Retina (tissue), 1 donor: ENCODE results near the gene SMARCC1.

Source experiments
- DNase-seq: peaks from one replicate; pipeline ENCODE4 v3.0.0-alpha.2; 2016

SMARCC1 gene

DNA sequence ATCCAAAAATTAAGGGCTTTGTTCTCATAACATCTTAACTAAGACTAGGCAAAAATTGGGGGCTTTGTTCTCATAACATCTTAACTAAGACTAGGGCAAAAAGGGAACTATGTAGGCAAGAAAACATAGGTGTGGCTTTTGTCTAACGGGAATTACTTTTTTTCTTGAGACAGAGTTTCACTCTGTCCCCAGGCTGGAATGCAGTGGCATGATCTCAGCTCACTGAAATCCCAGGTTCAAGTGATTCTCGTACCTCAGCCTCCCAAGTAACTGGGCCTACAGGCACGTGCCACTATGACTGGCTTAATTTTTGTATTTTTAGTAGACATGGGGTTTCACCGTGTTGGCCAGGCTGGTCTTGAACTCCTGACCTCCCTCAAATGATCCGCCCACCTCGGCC is 153.3 kb downstream of the SMARCC1 start:
- no peak for DNase-seq

- no peak for DNase-seq
These were observed 158.8 kb downstream of the SMARCC1 start for GRCh38 chr3:47622671-47623461.

DNA sequence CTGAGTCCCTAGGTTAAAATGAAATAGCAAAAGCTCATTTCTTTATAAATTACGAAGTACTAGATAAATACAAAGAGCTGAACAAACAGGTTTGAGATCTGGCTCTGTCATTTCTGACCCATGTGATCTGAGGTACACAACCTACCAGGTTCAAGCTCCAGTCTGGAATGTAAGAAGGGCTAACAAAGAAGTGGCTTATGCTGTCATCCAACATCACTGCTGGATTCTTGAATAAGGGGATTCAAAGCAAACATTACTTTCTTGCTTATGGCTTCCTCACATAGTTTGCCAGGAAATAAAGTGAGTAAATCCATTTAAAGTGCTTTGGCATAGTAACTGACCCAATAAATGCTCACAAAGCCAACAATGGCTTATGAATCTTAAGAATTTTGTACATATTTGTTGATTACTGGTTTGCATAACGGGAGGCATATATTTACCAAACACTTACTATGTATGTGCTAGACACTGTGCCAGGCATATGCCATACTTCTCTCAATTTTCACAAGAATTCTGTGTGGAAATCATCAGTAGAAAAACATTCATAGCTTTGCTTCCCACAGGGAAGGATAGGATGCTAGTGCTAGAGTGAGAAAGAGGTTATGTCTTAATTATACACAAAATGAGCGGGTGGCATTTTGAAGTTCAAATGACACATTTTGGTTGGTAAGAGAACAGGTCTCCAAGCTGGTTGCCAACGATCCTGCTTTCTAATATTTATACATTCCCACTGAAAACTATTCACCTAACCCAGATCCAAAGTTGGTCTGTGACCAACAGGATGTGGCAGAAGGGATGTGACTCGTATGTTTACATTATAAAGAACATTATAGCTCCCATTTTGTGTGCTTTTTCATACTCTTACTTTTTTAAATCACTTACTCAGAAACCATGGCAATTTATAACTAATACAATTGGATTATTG is 164.3 kb downstream of the SMARCC1 start:
- DNase-seq: no peak

DNA sequence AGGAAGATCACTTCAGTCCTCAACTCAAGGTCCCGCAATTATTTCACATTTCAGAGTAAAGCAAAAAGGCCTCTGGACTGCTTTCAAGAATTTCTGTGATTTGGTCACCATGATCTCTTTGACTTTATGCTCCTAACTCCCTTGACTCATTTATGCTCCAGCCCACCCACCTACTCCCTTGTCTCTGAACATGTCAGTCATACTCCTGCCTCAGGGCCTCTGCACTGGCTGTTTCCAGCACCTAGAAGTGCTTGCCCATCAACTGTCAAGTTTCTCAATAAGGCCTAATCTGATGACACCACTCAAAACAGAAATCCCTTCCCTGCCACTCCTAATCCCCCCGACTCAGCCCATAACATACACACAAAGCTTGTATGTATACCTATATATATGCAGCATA is 166.9 kb downstream of the SMARCC1 start:
- no peak for DNase-seq

DNA sequence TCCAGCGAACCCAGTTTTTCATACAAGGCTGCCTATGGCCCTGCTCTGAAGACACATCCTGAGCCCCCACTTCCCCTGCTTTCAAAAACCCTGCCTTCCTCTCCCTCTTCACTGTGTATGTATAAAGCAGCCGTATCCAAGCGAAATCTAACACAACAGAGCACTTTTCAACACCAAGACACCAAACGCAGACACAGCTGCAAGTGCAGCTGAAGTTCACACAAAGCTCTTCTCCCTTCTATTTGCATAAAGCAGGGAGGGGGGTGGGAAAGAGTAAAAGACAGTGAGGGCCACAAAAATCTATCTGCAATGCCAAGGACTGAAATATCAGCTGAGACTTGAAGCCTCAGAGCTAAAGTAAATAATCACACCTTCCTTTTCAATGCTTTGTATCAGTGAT is 168.0 kb downstream of the SMARCC1 start:
- peak; percentile 16 for DNase-seq

DNA sequence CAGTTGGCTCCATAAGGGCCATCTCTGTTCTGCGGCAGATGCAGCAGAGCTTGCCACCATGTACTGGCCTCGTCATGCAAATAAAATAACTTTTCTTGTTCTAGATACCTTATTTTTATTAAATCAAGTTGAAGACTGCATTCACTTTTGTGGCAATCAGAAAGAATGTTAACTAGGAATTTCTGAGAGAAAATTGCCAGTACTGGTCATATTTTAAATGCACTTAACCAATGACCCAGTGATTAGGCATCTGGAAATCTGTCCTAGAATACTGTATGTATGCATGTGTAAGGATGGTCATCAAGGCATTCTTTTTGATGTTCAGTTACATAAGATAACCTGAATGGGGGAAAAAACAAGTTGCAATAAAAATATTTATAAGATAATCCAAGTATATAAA is 168.8 kb downstream of the SMARCC1 start:
- DNase-seq: no peak

DNA sequence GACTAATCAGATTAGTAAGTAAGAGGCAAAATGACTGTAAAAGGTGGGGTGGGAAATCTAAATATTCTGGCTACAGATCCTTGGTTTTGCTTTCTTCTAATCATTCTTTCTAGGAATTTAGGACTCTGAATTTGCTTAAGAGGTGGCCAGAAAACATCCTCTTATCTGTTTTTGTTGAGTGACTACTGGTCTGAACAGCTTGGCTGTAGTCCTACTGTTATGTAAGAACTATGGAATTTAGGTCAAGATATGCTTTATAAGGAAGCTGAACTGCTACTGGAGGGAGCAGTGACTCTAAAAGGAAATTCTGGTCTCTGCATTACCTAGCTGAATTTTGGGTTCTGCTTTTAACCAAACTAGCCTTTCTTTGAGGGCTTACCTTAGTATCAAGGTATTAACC is 169.5 kb downstream of the SMARCC1 start:
- peak; percentile 16 for DNase-seq

DNA sequence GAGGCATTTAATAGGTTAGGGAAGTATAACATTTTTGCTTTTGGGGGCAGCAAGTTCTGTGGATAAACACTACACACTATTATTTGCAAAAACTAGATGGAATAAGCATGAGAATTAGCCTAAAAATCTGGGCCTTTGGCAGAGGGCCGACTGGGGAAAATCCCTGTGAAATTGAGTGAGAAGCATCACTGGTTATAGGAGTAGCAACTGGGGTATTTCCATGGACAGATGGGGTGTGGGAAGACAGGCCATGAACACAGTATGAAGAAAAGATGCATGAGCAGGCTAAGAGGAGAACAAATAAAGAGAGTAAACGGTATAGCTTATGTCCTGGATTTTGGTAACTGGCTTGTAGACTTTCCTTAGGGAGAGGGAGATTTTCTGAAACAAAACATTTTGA is 170.1 kb downstream of the SMARCC1 start:
- DNase-seq: no peak

DNA sequence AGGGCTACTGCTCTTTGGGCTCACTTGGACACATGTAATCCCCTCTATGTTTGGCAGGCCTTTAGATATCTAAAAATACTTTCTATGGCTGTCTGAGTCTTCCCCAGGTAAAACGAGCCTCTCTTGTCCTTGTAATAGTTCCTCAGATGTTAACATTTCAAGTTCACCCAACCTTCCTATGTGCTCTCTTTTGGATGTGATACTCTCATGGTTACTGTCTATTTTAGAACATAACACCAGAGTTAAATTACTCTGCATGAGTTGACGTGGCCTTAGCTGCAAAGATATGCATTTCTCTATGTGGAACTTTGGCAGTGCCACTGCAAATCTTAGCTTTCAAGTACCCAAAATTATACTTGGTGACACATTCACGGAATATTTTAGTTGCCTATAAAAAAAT is 171.1 kb downstream of the SMARCC1 start:
- no peak for DNase-seq

- no peak for DNase-seq
These were observed 174.4 kb downstream of the SMARCC1 start for GRCh38 chr3:47607335-47607734.

DNA sequence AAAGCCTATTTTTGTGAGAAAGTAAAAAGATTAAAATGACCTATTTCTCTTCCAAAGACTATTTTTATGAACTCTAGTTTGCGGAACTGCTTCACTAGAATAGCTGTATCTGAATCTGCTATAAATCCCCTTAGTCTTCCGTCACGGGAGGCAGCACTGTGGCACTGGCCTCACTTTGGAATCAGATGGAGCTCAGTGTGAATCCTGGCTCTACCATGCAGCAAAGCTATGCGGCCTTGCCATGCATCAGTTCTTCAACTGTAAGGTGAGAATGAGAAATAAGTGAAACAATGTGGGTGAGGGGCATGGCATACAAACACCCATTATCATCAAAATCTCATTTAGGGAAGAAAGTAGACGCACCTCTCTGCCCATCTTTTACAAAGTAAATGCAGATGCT is 175.5 kb downstream of the SMARCC1 start:
- no peak for DNase-seq

GRCh38 chr3:47605652-47606051 is 176.0 kb downstream of the SMARCC1 start:
- no peak for DNase-seq

DNA sequence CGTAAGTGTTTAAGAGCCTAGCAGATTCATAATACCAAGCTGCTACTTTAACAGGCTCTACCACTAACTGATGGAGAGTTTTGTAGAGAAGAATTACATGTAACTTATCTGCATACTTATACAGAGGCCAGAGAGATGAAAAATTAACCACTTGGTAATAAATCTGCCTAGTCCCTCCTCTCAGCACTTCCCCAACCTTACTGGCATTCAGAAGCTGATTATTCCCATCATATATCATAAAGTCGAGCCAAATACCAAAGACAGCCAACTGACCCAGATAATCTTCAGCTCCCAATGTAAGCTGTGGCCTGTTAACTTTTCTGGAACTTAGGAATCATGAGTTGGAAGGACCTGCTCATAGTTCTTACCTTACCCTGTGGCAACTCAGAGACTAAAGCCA is 177.5 kb downstream of the SMARCC1 start:
- no peak for DNase-seq

GRCh38 chr3:47603332-47603731 is 178.4 kb downstream of the SMARCC1 start:
- DNase-seq: no peak

- peak; percentile 54 for DNase-seq
These were observed 180.4 kb downstream of the SMARCC1 start for GRCh38 chr3:47601281-47601680.

GRCh38 chr3:47594792-47595191 is 186.9 kb downstream of the SMARCC1 start:
- no peak for DNase-seq

- no peak for DNase-seq
These were observed 189.5 kb downstream of the SMARCC1 start for GRCh38 chr3:47592066-47592795.

DNA sequence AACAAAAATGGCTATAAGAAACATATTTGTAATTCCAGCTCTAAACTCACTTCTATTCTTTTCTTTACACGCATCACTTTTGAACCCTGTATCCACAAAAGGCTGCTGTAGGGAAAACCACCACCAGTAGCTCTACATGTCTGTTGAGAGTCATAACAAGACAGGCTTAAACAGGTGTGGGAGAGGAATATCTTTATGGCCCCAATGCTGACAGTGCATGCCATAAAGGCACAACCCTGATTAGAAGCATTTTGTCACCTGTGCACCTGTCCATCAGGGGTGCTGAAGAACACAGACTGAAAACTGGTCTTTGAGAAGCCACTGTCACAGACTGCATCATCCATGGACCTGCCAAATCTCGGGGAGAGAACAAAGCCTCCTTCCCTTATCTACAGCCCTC is 191.5 kb downstream of the SMARCC1 start:
- DNase-seq: no peak

DNA sequence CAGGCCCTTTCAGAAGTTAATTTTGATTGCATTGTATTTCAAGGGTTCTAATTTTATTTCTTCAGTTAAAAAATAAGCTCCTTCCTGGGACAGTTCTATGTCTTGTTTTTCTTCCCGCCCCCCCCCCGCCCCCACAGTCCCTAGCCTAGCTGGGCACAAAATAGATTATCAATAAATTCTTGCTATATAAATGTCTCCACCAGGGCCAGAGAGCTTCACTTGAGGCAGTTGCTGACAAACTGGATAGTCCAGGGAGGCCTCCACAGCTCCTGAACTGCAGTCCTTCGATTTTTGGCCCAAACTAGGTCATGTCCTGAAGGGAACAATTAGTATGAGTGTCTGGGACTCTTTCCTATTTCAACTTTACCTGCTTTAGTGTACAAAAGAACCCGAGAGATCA is 193.1 kb downstream of the SMARCC1 start:
- DNase-seq: no peak

DNA sequence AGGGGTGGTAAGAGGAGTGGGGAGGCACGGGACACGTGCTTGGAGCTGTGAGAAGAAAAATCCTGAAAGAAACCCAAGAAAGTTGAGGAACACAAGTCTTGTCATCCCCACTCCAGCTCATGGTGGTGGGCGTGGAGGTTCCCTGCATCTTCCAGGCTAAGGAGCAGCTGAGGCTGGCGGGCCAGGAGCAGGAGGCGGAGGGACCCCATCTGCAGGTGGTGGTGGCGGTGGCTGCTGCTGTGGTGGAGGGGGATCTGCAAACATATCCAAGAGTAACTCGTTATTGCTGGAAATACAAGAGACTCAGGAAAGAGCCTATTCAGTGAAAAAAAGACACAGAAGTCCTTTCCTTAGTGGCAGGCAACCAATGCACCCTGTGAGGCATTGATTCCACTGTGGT is 193.6 kb downstream of the SMARCC1 start:
- DNase-seq: no peak

GRCh38 chr3:47586746-47587145 is 194.9 kb downstream of the SMARCC1 start:
- no peak for DNase-seq

GRCh38 chr3:47583320-47584075 is 198.2 kb downstream of the SMARCC1 start:
- DNase-seq: peak; percentile 13

- no peak for DNase-seq
These were observed 199.9 kb downstream of the SMARCC1 start for GRCh38 chr3:47581835-47582234.
